NCI-H1417 (cell line): ENCODE measurements around the gene ACTN4.

Source experiments
- DNase-seq, 3 experiments: peaks; one replicate each; lab custom pipeline; 2025; lab: John Stamatoyannopoulos, UW

Gene ACTN4

DNA sequence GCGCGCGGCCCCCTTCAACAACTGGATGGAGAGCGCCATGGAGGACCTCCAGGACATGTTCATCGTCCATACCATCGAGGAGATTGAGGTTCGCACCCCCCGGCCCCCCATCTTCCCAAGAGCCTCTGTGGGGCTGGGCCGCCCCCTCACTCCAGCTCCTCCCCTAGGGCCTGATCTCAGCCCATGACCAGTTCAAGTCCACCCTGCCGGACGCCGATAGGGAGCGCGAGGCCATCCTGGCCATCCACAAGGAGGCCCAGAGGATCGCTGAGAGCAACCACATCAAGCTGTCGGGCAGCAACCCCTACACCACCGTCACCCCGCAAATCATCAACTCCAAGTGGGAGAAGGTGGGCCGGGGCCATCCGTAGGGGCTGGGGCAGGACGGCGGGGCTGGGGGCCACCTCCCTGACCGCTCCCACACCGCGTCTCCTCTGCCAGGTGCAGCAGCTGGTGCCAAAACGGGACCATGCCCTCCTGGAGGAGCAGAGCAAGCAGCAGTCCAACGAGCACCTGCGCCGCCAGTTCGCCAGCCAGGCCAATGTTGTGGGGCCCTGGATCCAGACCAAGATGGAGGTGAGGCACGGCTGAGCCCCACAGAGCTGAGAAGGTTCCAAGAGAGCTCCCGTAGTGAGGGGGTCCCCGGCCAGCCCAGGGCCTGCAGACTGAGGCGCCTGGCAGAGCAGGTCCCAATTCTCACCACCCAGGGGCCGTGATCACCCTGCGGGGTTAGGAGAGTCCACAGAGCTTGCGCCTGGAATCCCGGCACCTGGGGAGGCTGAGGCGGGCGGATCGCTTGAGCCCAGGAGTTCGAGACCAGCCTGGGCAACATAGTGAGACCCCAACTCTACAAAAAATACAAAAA is 76.8 kb downstream of the ACTN4 start:
- no peak for DNase-seq

DNA sequence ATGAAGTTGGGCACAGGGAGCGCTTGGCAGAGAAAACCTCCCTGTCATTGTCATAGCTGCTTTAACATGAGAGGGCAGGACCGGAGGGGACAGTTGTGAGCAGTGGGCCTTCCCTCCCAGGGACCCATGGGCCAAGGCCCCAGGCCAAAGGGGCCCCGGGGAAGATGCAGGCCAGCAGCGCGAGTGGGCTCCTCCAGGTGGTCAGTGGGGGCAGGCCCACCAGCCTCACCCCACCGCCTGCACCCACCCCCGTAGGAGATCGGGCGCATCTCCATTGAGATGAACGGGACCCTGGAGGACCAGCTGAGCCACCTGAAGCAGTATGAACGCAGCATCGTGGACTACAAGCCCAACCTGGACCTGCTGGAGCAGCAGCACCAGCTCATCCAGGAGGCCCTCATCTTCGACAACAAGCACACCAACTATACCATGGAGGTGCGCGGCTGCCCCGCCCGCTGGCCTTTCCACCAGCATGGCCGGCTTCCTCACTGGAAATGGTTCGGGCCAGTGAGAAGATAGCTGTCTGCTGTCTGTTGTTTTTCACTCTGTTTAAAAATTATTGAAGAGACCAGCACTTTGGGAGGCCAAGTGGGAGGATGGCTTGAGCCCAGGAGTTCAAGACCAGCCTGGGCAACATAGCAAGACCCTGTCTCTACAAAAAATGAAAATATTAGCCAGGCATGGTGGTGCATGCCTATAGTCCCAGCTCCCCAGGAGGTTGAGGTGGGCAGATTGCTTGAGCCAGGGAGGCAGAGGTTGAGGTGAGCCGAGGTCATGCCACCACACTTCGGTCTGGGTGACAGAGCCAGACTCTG is 78.2 kb downstream of the ACTN4 start:
- no peak for DNase-seq

DNA sequence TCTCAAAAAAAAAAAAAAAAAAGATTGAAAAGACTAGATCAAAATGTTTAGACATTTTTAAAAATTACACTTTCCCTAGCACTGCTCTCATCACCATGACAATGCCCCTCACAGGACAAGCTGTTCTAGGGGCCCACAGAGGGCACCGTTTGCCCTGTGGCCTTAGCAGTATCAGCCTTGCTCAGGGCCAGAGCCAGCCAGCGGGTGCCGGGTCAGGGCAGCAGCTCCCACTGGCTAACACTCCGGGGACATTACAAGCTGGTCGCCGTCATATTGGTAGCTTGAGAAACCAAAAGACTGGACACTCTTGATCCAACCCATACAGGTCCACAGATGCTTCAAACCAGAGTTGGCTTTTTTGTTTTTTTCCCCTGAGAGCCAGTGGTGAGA is 78.8 kb downstream of the ACTN4 start:
- no peak for DNase-seq

DNA sequence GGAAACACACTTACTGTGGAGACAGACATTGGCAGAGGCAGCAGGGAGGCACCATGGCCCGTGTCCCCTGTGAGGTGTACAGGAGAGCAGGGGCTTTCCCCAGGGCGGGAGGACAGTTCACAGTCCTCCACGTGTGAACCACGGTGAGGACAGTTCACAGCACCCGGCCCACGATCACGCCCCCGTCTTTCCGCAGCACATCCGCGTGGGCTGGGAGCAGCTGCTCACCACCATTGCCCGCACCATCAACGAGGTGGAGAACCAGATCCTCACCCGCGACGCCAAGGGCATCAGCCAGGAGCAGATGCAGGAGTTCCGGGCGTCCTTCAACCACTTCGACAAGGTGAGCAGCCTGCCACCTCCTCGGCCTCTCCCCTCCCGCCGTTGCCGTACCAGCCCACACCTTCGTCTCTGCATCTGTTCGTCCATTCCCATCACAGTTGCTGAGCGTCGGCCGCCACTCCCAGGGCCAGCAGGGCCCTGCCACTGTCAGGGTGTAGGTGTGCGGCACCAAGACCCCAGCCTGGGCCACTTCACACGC is 79.4 kb downstream of the ACTN4 start:
- DNase-seq = no peak

- no peak for DNase-seq
Observed at GRCh38 chr19:38727306-38727867, 79.9 kb downstream of the ACTN4 start.

DNA sequence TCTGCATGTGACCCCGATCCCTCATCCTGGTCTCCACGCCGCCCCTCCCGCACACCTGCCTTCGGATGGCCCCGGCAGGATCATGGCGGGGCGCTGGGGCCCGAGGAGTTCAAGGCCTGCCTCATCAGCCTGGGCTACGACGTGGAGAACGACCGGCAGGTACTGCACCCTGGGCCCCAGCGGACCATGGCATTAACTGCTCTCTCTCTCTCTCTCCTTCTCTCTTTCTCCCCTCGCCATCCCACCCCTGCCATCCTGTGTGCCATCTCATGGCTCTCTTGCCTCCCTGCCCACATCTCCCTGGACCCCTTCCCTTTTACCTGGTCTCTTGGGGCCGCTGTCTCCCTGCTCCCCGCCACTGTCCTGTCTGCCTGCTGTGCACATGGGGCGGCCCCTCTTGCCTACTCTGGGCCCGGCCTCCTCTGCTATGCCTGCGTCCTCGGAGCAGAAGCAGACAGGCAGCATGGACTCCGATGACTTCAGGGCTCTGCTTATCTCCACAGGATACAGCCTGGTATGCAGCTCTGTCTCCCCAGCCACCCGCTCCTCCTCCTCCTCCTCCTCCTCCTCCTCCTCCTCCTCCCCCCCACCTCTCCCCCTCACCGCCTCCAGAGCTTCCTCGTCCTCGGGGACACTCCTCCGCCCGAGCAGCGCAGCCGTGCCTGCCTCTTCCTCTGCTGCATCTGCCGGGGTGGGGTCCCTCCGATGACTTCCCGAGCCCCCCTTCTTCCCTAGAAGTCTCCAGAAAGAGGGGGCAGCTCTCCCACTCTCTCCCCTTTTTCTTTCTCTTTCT is 80.6 kb downstream of the ACTN4 start:
- DNase-seq = no peak

GRCh38 chr19:38728752-38729541 is 81.5 kb downstream of the ACTN4 start:
- DNase-seq = no peak

GRCh38 chr19:38729653-38730469 is 82.4 kb downstream of the ACTN4 start:
- peak; percentile 33 to 64 (median 34) for DNase-seq

- DNase-seq = no peak
Observed at GRCh38 chr19:38730470-38730730, 83.0 kb downstream of the ACTN4 start.

DNA sequence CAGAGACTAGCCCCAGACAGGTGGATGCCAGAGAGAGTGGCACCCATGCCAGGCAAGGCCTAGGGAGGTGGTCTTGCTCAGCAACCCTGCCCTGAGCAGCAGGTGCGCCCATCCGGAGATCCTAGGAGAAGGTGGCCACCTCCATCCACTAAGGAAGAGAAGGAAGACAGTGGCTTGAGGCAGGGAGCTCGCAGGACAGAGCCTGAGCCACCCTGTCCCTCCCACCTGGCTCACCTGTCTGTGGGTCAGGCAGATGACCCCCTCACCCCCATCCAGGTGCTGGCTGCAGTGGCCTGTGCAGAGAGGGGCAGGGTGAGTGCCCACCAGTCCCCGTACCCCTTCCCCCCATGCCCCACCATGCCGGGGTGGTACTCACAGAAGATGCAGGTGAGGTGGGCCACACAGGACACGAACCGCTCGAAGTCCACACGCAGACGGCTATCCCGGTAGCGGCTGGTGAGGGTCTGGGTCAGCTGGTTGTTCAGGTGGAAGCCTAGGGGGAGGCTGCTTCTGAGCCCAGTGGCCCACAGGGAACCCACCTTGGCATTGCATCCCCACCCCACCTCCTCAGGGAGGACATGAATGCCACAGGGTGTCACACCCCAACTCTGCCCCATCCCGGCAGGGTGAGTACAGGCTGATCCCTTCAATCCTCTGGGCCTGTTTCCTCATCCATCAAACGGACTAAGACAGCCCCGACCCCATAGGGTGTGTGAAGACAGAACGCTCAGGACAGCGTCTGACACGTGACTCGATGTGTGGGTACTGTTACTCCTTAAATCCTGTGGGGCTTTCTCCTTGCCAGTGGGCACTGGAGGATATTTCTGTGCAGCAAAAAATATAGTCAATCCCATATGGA is 83.5 kb downstream of the ACTN4 start:
- DNase-seq = no peak

DNA sequence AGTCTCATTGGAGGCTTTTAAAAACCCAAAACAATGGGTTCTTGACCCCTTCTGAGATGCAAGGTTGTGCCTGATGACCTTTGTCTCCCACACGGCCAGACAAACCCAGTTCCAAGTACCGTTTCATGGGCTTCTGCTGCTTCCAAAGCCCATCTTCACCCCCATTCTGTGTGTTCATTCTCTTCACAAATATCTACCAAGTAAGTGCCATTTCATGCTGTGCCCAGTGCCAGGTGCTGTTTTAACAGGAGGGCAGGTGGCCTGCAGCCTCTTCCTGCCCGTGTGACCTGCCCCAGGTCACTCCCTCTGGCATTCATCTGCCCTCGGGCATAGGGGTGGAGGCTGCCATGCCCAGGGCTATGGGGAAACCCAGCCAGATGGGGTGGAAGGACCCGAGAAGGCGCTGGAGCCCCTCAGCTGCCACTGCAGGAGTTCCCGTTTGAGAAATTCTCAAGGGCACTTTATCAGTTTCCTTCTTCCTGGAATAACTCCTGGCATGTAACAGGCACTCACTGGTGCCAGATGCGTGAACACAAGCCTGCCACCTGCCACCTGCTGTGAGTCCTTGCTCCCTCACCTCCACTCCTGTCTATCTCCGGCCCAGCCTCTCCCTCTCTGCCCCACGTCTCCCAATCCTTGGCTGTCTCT is 84.3 kb downstream of the ACTN4 start:
- peak in 2 of 3 experiments; percentile 50 to 58 for DNase-seq

DNA sequence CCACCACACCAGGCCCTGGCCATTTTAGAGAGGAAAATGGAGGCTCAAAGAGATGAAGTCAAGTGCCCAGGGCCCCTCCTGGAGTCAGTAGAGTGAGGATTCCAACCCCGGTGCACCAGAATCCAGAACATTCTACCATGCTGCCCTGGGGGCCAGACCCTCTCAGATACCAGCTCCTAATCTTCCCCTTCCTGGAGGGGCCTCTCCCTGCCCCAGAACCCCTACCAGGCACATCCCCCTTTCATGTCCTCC is 85.7 kb downstream of the ACTN4 start:
- no peak for DNase-seq

DNA sequence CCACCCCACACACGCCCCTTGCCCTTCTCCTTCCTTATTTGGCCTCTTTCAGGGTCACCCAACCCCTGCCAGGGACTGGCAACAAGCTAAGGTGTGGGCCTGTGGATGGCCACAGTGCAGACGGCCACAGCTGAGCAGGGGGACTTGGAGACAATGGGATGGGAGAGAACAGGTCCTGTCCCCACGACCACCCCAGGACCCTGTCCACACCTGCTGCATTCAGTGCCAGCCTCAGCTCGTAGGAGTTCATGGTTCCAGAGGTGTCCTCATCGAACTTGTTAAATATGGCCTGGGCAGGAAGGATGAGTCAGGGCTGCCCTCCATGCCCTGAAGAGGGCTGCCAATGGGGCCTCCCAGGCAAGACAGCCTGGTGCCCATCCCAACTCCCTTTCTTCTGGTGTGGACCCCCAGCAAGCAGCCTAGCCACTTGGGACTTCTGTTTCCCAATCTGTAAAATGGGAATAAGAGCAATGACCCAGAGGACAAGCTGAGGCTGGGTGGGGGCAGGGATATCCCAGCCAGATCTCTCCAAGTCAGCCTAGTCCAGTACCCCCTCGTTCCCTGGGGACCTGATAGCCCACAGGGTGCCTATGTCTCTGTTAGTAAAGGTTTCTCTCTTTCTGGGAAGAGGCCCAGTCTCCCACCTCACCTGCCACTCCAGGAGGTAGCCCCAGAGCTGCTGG is 86.2 kb downstream of the ACTN4 start:
- no peak for DNase-seq

GRCh38 chr19:38734176-38734425 is 86.7 kb downstream of the ACTN4 start:
- DNase-seq = no peak

DNA sequence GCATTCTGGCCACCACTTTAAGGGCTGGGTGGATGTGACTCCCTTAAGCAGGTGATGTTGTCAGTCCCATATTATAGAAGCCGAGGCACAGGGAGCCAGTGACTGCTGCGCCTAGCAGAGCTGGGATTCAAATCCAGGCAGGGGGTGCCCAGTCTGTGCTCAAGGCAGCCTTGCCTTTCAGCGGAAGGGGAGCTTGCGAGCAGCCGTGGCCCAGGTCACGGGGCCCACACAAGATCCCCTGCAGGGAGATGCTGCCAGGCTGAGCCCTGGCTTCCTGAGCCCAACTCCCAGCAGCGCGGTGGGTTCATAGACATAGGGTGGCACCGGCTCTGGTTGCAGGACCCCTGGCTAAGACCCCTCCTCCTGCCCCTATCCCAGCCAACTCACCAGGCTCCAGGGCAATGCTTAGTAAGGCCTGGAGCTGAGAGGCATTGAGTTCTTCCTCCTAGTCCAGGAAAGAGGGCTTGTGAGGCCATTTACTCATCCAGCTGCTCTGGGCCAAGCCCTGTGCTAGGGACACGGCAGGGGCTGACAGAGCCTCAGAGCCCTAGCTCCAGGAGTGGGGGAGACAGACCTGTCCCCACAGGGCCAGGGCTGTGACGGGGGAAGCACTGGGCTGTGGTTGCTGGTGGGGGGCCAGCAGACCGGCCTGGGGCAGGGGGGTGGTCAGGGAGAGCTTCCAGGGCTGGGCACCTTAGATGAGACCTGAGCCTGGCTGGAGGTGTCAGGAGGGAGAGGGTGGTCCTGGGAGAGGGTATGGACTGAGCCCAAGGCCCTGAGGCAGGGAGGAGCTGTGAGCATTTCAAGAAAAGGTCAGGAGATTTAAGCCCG is 87.2 kb downstream of the ACTN4 start:
- DNase-seq = peak in 1 of 3 experiments; percentile 15

DNA sequence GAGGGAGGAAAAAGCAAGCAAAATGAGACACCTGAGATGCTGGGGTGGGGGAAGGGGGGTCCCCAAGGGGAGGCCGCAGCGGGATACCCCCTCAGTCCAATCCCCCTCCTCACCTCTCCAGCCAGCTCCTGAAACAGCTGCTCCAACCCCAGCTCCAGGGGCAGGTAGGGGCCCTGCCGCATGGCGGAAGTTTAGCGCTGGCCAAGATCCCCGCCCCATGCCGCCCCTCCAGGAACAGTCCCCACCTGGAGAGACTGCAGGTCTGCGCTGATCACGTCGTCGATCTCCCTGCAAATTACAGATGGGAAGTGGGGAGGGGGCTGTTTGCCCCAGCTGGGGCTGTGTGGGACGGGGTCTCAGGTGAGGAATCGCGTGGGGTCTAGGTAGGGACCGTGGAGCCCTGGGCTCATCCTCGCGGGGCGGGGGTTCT is 87.8 kb downstream of the ACTN4 start:
- peak in 2 of 3 experiments; percentile 26 to 31 for DNase-seq

DNA sequence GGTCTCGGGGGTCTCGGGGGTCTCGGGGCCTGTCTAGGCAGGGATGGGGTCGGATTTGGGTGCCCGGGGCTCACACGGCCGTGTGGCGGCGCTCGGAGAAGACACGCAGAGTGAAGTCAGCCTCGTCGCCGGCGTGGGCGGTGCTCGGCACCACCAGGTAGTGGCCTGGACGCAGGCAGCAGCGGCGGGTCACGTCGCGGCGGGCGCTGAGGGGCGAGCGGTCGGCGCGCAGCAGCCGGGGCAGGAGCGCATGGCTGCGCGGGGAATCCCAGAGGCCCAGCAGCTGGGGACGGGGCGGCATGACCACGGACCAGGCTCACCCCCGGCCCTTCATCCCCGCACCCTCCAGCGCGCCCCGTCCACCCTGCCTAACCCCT is 88.6 kb downstream of the ACTN4 start:
- peak in 2 of 3 experiments; percentile 35 for DNase-seq
